Stimulated activated CD8-positive, alpha-beta memory T cell treated with anti-CD3 and anti-CD28 coated beads, Interleukin-4, amount 100 ng/mL, for 1 hour (primary cell): ENCODE data around the gene NPFFR1.

ENCODE experiments used
- DNase-seq, 2 donors: peaks; one replicate each; pipeline ENCODE4 v3.0.0-alpha.2; 2020; ENCODE audit warnings: low read depth in 2 of 2, low spot score in 1 of 2

The NPFFR1 gene, protein sequence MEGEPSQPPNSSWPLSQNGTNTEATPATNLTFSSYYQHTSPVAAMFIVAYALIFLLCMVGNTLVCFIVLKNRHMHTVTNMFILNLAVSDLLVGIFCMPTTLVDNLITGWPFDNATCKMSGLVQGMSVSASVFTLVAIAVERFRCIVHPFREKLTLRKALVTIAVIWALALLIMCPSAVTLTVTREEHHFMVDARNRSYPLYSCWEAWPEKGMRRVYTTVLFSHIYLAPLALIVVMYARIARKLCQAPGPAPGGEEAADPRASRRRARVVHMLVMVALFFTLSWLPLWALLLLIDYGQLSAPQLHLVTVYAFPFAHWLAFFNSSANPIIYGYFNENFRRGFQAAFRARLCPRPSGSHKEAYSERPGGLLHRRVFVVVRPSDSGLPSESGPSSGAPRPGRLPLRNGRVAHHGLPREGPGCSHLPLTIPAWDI

DNA sequence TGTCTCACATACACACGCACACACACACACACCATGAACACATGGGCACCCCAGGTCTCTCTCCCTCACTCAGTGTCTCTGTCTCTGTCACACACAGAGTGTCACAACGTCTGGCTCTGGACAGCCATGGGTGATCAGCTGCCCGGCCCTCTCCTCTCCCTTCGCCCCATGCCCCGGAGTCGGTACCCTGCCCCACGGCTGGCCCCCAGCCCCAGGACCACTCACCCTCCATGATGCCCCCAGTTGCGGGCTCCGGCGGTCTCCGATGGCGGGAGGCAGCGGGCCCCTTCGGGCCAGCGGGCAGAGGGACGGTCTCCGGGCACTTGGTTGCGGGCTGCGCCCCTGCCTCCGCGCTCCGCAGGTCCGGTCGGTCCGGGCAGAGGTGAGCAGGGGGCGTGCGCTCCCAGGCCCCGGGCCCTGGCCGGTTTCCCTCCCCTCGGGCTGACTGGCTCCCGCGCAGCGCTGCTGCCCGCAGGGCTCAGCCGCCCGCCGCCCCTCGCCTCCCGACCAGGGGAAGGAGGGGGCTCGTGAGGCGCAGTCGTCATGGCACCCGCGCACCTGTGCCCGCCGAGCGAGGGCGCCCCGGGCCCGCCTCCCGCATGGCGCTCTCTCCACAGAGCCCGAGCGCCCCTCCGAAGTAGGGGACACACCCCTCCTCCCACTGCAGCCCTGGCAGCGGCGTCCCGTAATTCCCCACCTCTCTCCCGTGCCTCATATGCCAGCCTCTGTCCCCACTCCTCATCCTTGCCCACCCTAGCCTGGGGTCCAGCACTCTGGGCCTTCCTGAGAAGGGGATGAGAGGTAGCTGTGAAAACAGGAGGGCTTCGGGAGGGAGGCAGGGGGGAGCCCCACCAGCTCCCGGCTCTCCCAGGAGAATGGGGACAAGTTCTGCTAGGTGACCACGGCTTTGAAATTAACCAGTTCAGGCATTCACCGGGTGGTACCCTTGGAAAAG, at the start of gene NPFFR1:
NPFFR1 (minus strand) TSS at position 560 of the 955 bp plus-strand sequence; CDS start at position 232, 328 bp downstream.
- DNase-seq = no peak

GRCh38 chr10:70333268-70333667, 49.5 kb upstream of the NPFFR1 start:
- DNase-seq = no peak

DNA sequence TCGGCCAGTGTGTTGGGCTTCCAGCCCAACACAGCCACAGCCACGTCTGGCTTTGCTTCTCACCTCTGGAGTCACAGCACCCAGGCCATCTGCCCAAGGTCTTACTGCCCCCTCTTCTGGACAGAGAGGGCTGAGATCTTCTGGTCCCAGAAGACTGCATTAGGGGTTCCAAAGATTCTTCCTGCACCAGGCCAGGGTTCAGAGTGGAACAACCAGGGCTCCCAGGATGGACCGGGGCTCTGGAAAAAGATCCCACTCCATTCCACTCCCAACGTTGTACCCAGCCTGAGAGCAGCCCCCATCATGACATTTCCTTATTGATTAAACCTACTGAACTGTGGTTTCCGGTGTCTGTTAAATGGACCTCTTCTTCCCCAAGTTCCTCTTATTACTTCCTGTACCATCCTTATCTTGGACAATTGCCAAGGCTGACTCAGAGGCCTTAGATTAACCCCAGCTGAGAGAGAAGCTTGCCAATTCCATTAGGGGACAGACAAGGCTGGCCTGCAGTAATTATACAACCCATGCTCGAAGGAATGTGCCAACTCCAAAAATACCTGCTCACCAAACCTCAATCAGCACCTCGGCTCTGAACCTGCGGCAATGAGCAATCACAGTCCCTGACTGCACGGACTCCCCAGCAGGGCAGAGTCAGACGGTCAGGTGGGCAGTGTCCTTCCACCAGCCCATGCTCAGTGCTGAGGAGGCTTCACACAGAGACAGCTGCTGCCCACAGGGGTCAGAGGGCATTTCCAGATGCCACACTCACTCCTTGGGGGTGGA, 47.9 kb upstream of the NPFFR1 start:
- DNase-seq = no peak

DNA sequence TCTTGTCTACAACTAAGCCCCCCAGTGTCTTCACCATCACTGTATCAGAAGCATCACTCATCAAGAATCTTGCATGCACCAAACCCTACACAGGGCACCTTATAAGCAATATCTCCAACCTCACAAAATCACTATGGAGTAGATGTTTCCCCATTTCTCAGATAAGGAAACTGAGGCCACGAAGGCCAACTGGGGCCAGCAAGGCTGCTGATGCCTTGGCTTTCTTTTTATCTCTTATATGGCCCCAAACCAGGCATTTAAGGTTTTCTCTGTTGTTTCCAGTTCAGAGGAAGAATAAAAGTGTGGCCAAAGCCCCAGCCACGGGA, 47.3 kb upstream of the NPFFR1 start:
- no peak for DNase-seq

DNA sequence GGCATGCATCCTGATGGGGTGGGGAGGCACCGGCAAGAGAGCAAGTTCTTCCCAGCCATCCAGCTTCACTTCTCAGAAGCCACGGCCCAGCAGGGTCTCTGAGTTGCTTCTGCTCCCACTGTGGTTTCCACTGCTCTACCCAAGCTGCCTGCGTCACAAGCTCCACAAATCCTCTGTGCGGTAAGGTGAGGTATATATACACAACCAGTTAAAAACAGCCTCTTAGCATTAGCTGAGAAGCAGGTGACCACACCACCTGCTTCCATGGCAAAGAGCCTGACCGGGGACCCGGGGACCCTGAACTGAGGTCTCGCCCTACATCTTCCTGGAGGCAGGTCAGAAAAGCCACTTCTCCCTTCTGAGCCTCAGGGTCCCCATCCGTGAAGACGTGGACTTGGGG, 46.9 kb upstream of the NPFFR1 start:
- no peak for DNase-seq

GRCh38 chr10:70328967-70329366, 45.2 kb upstream of the NPFFR1 start:
- no peak for DNase-seq

DNA sequence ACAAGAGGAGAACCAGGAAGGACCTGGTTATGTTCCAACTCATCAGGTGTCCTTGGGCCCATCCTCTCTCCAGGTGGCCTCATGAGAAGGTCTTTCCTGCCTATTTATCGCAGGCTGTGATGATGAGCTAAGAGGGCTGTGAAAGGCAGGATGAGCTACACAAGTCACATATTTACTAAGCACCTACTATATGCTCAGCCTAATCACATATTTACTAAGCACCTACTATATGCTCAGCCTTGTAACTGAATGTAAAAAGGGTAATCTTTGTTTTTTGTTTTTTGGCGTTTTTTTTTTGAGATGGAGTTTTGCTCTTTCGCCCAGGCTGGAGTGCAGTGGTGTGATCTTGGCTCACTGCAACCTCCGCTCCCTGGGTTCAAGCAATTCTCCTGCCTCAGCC, 44.2 kb upstream of the NPFFR1 start:
- DNase-seq = no peak

DNA sequence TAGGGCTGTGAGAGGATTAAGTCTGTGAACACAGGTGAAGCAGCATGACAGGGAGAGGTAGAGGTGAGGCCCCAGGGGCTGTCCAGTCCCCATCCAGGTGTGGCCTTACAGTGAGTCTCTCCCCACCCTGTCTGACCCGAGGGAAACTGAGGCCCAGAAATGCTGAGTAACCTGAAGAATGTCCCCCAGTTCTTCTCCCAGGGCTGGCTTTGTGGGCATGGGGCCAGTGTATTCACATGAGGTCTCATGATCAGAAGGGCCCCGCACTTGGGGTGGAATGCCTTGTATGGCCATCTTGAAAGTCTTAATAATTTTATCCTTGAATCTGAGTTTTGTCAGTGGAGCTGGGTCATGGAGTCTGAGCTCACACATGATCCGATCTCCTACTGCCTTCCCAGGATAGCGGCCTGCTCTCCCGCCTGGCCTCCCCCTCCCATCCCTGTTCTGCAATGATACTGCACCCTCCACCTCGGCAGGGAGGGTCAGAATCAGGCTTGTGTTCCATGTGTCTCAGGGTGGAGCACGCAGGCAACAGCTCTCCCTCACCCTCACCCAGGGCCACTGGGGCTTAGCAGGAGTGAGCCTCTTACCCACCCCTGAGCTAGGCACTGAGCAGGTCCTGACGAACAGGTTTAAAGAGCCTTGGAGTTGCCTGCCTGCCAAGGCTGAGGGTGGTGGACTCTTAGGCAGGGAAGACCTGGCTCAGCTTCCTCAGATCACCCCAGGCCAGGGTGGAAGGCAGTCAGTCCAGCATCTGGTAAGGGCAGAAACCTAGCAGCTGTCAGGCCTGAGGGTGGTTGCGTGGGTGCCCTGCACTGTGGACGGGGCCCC, 41.4 kb upstream of the NPFFR1 start:
- no peak for DNase-seq

DNA sequence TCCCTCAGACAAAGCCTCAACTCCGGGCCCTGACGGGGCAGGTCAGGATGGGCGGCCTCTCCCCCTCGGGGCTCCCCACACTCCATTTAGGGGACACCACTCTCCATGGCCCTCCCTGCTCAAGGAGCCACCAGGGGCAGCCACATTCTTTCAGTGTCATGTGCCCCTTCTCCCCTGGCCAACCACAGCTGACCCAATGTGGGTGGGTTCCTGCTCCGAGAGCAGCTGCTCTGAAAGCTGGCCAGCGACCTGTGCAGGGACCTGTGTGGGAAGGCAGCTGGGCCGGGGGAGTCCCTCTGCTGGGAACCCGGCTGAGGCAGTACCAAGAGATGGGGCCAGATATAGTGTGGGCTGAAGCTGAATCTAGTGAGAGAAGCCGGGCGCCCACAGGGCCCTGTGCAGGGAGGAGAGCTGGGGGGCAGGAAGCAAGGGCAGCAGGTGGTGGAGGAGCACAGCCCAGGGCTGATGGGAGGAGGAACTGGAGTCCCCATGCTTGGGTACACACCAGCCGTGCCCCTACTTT, 40.6 kb upstream of the NPFFR1 start:
- no peak for DNase-seq

GRCh38 chr10:70323697-70324338, 40.0 kb upstream of the NPFFR1 start:
- no peak for DNase-seq

DNA sequence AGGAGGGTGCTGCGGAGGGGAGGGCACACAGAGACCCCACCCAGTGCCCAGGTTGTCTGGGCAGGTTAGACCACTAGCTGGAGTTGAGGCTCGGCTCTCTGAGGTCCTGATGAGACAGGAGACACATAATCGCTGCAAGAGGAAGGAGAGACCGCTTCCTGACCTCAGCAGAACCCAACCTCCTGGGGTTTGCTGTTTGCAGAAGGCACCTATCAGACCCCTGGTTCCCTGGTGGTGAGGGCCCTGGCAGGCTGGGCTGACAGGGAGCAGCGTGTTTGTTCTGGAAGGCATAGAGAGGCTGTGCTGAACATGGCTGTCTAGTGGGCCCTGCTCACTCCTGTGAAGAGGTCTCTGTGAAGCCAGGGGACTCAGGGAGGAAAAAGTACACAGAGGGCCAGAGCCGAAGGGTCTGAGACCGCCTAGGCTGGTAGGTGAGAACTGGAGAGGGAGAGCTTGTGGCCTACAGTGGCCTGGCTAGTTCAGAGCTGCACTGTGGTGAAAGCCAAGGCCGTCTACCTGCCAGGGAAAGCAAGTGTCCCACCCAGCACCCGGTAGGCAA, 39.4 kb upstream of the NPFFR1 start:
- no peak for DNase-seq

DNA sequence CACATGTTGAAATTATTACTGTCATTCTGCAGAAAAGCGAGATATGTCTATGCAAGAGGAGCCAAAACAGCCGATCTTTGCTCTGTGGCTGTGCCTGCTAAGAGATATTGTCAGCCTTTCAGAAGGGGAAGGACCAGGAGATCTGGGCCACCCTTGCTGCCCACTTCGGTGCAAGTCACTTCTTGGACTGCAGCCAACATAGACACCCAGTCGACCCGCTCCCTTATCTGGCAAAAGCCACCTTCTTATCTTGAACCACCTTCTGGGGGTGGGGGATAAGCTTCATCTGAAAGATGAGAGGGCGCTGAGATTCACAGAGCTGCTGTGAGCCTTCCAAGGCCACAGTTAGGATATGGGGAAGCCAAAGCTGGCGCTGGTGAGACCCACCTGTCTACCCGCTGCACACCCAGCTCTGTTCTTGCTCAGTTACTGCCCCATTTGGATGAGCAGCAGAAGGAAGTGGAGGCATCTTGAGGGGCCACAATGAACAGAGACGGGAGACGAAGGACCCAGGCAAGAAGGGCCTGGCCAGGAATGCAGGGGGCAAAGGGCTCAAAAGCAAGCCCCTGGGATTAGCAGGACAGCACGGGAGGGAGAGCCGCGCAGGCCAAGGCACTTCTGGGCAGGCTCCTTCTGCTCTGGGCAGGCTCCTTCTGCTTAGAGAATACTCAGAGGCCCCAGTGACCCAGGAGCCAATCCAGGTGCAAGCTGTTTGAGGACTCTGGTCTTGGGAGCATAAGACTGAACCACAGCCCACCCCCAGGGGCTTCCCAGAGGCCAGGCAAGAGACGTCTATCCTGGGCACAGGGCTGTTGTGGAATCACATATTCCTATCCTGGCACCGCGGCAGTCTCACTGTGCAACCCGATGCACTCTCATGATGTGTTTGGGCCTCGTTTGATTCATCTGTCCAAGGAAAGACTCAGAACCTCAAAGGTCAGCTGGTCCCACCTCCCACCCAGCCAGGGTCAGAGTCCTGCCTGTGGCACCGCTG, 38.4 kb upstream of the NPFFR1 start:
- no peak for DNase-seq

DNA sequence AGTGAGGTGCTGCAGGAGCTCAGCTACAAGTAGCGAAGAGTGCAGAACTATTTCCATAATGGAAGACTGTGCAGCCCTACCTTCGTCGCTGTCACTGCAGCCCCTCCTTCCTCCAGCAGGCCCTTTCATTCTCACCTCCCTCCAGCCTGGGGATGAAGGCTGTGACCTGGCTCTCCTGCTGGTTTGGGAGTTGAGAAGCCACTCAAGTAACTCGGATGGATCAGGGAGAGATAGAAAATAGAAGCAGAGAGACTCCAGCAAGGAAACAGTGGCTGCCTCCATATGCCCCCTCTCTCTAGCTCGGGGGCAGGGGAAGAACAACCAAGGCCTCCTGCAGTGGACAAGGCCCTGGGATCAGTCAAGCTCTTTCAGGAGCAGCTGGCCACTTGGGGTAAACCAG, 37.4 kb upstream of the NPFFR1 start:
- DNase-seq = no peak

- no peak for DNase-seq
Observed at GRCh38 chr10:70320751-70321150, 36.9 kb upstream of the NPFFR1 start.

DNA sequence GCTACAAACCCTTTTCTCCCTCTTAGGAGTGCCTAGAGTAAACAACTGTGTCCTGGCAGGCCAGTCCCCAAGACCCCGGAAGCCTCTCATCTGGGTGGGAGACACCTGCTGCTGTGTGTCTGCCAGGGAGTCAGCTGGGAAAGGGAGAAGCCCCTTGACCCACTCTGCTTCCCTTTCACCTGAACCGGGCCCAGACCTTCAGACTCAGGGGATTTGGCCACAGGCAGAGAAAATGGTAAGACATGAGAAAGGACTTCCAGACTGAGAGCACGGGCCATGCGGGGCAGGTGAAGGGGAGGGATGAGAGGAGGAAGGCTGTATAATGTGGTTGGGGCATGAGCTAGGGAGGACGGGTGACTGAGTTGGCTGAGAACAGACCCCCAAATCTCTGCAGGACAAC, 36.0 kb upstream of the NPFFR1 start:
- no peak for DNase-seq

- no peak for DNase-seq
Observed at GRCh38 chr10:70319183-70319582, 35.4 kb upstream of the NPFFR1 start.

DNA sequence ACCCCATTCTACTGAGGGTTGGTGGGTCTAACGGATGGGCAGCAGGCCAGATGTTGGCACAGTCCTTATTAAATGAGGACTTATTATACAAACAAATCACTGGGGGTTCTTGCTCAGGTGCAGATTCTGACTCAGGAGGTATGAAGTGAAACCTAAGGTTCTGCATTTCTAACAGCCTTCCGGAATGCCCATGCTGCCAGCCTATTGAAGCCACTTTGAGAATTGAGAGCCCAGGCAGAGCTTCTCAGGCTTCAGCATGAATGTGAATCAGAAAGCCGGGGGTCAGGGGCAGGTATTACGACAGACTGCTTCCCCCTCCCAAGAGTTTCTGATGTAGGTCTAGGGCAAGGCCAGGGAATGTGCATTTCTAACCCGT, 34.1 kb upstream of the NPFFR1 start:
- DNase-seq = no peak

- no peak for DNase-seq
Observed at GRCh38 chr10:70317272-70317942, 33.6 kb upstream of the NPFFR1 start.
